Skeletal muscle cell (primary cell): ENCODE data around the gene BRD1.

Experiments
- DNase-seq: peaks from one replicate; pipeline ENCODE4 v3.0.0-alpha.2; 2010; ENCODE audit warnings: low read depth
- H3K4me3 ChIP-seq: 2 replicates; pipeline ENCODE4 v1.5.1; 2011; ENCODE audit warnings: low read depth, mild to moderate bottlenecking, control low read depth, low read length, moderate library complexity

Gene BRD1

GRCh38 chr22:49827853-49828598 is at the start of gene BRD1:
BRD1 (minus strand) TSS chr22:49827873; CDS start chr22:49824317, 3,556 bp downstream.
- no peak for DNase-seq
- peak within 1 kb of the TSS; percentile 74 for H3K4me3 ChIP-seq

GRCh38 chr22:49873228-49873940 is 45.7 kb upstream of the BRD1 start:
- no peak for DNase-seq

GRCh38 chr22:49872347-49872746 is 44.7 kb upstream of the BRD1 start:
- no peak for DNase-seq
- no peak overlapping the region for H3K4me3 ChIP-seq

More at GRCh38 chr22:49873228-49873940, 45.7 kb upstream of the BRD1 start:
- H3K4me3 ChIP-seq: no peak overlapping the region

- no peak overlapping the region for H3K4me3 ChIP-seq
- DNase-seq: no peak
These were observed 43.8 kb upstream of the BRD1 start for GRCh38 chr22:49871482-49871881.

GRCh38 chr22:49869845-49870712 is 42.4 kb upstream of the BRD1 start:
- H3K4me3 ChIP-seq: no peak overlapping the region
- DNase-seq: no peak

GRCh38 chr22:49869086-49869830 is 41.6 kb upstream of the BRD1 start:
- no peak overlapping the region for H3K4me3 ChIP-seq
- DNase-seq: no peak

- DNase-seq: no peak
- H3K4me3 ChIP-seq: no peak overlapping the region
These were observed 39.9 kb upstream of the BRD1 start for GRCh38 chr22:49867303-49868265.

- no peak overlapping the region for H3K4me3 ChIP-seq
- DNase-seq: no peak
These were observed 39.0 kb upstream of the BRD1 start for GRCh38 chr22:49866646-49867045.

GRCh38 chr22:49866134-49866533 is 38.5 kb upstream of the BRD1 start:
- DNase-seq: no peak
- H3K4me3 ChIP-seq: no peak overlapping the region

GRCh38 chr22:49865156-49865555 is 37.5 kb upstream of the BRD1 start:
- DNase-seq: no peak
- no peak overlapping the region for H3K4me3 ChIP-seq

GRCh38 chr22:49863931-49864330 is 36.3 kb upstream of the BRD1 start:
- H3K4me3 ChIP-seq: no peak overlapping the region
- no peak for DNase-seq

GRCh38 chr22:49862496-49862776 is 34.8 kb upstream of the BRD1 start:
- H3K4me3 ChIP-seq: no peak overlapping the region
- DNase-seq: no peak

- no peak for DNase-seq
- no peak overlapping the region for H3K4me3 ChIP-seq
These were observed 34.2 kb upstream of the BRD1 start for GRCh38 chr22:49861642-49862495.

GRCh38 chr22:49858827-49859226 is 31.2 kb upstream of the BRD1 start:
- no peak for DNase-seq
- H3K4me3 ChIP-seq: no peak overlapping the region

- no peak overlapping the region for H3K4me3 ChIP-seq
- DNase-seq: no peak
These were observed 29.3 kb upstream of the BRD1 start for GRCh38 chr22:49856766-49857618.

GRCh38 chr22:49856343-49856742 is 28.7 kb upstream of the BRD1 start:
- H3K4me3 ChIP-seq: no peak overlapping the region
- DNase-seq: no peak
